ENCODE results near the gene ICAM1.

Gene ICAM1, protein sequence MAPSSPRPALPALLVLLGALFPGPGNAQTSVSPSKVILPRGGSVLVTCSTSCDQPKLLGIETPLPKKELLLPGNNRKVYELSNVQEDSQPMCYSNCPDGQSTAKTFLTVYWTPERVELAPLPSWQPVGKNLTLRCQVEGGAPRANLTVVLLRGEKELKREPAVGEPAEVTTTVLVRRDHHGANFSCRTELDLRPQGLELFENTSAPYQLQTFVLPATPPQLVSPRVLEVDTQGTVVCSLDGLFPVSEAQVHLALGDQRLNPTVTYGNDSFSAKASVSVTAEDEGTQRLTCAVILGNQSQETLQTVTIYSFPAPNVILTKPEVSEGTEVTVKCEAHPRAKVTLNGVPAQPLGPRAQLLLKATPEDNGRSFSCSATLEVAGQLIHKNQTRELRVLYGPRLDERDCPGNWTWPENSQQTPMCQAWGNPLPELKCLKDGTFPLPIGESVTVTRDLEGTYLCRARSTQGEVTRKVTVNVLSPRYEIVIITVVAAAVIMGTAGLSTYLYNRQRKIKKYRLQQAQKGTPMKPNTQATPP

DNA sequence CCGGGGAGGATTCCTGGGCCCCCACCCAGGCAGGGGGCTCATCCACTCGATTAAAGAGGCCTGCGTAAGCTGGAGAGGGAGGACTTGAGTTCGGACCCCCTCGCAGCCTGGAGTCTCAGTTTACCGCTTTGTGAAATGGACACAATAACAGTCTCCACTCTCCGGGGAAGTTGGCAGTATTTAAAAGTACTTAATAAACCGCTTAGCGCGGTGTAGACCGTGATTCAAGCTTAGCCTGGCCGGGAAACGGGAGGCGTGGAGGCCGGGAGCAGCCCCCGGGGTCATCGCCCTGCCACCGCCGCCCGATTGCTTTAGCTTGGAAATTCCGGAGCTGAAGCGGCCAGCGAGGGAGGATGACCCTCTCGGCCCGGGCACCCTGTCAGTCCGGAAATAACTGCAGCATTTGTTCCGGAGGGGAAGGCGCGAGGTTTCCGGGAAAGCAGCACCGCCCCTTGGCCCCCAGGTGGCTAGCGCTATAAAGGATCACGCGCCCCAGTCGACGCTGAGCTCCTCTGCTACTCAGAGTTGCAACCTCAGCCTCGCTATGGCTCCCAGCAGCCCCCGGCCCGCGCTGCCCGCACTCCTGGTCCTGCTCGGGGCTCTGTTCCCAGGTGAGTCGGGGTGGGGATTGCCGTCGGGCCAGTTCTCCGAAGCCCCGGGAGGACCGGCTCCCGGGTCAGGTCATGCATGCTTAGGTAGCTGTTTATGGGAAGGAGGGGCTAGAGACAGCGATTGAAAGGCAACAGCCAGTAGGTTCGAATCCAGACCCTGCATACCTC, at the start of gene ICAM1:
Gene ICAM1, plus strand, starts transcription at position 505 of the 779 bp plus-strand sequence. Its CDS starts 40 bp downstream, at position 545.
- Histone ChIP-seq H3K27ac (ENCODE audit: low read depth in 2 of 2, low read length in 2 of 2) (peak within 1 kb of the TSS; percentile 77 to 88), H3K4me1 (ENCODE audit: control insufficient read depth in 2 of 2, insufficient read depth in 2 of 2, low read length in 2 of 2) (peaks cover 14 to 26% of the 10 kb centered on the region in 2 donors), H3K27me3 (ENCODE audit: control insufficient read depth in 2 of 2, insufficient read depth in 2 of 2, low read length in 2 of 2) (peaks cover 5 to 11% of the 10 kb centered on the region in 2 donors)

DNA sequence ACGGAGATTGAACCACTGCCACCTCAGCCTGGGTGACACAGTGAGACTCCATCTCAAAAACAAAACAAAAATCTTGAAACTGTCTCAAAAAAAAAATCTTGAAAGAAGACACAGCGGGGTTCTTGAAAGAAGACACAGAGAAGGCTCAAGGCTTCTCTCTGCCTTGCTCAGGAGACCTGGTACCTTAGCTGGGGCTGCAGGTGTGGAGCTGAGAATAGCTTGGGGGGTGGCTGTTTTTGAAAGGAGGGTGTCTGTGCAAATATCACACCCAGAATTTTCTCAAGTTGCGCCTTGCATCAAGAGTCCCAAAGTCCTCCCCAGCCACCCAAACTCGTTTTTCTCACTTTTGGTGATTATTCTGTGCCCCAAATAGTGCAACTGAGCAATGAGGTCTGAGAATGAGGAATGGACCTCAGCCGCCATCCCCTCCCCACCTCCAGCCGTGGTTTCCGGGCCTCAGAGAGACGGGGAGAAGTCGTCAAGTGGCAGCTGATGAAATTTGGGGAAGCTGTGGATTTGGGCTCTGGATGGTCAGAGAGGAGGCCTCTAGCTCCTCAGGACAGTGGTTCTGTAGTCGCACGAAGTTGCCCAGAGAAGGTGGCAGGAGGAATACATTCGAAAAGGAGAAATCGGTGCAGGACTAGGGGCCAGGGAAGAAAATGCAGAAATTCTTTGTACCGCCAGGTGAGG, 48.6 kb upstream of the ICAM1 start:
- no peak overlapping the region for H3K4me3 ChIP-seq (ENCODE audit: low read length in 2 of 2)
- no peak overlapping the region for H3K9ac ChIP-seq (ENCODE audit: low read depth in 1 of 2, low read length in 2 of 2)
- H3K4me1 ChIP-seq (ENCODE audit: control insufficient read depth in 2 of 2, insufficient read depth in 2 of 2, low read length in 2 of 2) = no peaks in the 10 kb centered on the region
- peaks cover 0 to 6% of the 10 kb centered on the region in 2 donors for H3K36me3 ChIP-seq (ENCODE audit: control insufficient read depth in 2 of 2, insufficient read depth in 2 of 2, low read length in 2 of 2)
- no peaks in the 10 kb centered on the region for H3K27me3 ChIP-seq (ENCODE audit: control insufficient read depth in 2 of 2, insufficient read depth in 2 of 2, low read length in 2 of 2)
- H3K9me3 ChIP-seq (ENCODE audit: control insufficient read depth in 2 of 2, low read length in 2 of 2) = no peaks in the 10 kb centered on the region
- H3K27ac ChIP-seq (ENCODE audit: low read depth in 2 of 2, low read length in 2 of 2) = no peak overlapping the region

More for the DNA sequence above, at the start of gene ICAM1:
- peak within 1 kb of the TSS; percentile 56 to 73 for H3K4me3 ChIP-seq (ENCODE audit: low read length in 2 of 2)
- H3K9ac ChIP-seq (ENCODE audit: low read depth in 1 of 2, low read length in 2 of 2) = peak within 1 kb of the TSS; percentile 66 to 70
- H3K36me3 ChIP-seq (ENCODE audit: control insufficient read depth in 2 of 2, insufficient read depth in 2 of 2, low read length in 2 of 2) = peaks cover 0 to 9% of the 10 kb centered on the region in 2 donors
- no peaks in the 10 kb centered on the region for H3K9me3 ChIP-seq (ENCODE audit: control insufficient read depth in 2 of 2, low read length in 2 of 2)

DNA sequence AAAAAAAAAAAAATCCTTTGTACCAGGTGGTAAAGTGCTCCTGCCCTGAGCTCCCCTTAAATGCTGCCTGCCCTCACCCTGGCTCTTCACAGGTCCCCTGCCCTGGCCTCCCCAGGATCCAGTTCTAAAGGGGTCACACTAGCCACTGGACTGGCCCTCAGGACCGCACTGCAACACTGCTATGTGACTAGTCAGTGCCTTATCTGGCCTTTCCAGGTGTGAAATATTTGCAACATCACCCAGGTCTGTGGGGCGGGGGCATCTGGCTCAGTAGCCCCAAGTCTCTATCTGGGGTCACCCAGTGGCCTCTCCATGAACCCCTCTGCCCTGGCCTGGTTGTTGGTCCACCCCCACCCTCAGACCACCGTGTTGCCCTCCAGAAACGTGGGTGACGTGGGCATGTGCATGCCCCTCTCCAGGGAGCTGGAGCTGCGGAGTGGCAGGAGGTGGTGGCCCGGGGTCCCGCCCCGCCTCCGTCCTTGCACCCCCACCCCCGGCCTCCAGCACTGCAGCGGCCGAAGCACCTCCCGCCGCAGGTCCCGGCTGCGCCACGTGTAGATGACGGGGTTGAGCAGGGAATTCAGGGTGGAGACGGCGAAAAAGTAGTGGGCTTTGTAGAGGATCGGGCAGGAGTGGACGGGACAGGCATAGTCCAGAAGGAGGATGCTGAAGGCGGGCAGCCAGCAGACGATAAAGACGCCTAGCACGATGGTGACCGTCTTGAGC, 47.3 kb upstream of the ICAM1 start:
- Histone ChIP-seq H3K4me1 (ENCODE audit: control insufficient read depth in 2 of 2, insufficient read depth in 2 of 2, low read length in 2 of 2) (peaks cover 0 to 4% of the 10 kb centered on the region in 2 donors), H3K9me3 (ENCODE audit: control insufficient read depth in 2 of 2, low read length in 2 of 2) (no peaks in the 10 kb centered on the region), H3K36me3 (ENCODE audit: control insufficient read depth in 2 of 2, insufficient read depth in 2 of 2, low read length in 2 of 2) (peaks cover 0 to 6% of the 10 kb centered on the region in 2 donors), H3K27ac (ENCODE audit: low read depth in 2 of 2, low read length in 2 of 2) (no peak overlapping the region), H3K27me3 (ENCODE audit: control insufficient read depth in 2 of 2, insufficient read depth in 2 of 2, low read length in 2 of 2) (no peaks in the 10 kb centered on the region), H3K9ac (ENCODE audit: low read depth in 1 of 2, low read length in 2 of 2) (no peak overlapping the region), H3K4me3 (ENCODE audit: low read length in 2 of 2) (no peak overlapping the region)

DNA sequence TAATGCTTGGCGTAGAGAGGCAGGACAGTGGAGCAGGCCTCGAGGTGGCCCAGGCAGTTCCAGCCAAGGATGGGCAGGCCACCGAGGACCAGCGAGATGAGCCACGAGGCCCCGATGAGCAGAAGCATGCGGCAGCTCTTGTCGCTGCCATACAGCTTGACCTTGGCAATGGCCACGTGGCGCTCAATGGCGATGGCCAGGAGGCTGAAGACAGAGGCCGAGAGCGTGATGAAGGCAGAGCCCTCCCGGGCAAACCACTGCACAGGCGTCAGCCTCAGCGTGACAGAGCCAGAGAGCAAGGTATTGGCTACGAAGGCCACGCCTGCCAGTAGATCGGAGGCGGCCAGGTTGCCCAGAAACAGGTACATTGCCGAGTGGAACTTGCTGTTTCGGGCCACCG, 46.6 kb upstream of the ICAM1 start:
- Histone ChIP-seq H3K36me3 (ENCODE audit: control insufficient read depth in 2 of 2, insufficient read depth in 2 of 2, low read length in 2 of 2) (peaks cover 0 to 6% of the 10 kb centered on the region in 2 donors), H3K27me3 (ENCODE audit: control insufficient read depth in 2 of 2, insufficient read depth in 2 of 2, low read length in 2 of 2) (no peaks in the 10 kb centered on the region), H3K4me3 (ENCODE audit: low read length in 2 of 2) (no peak overlapping the region), H3K4me1 (ENCODE audit: control insufficient read depth in 2 of 2, insufficient read depth in 2 of 2, low read length in 2 of 2) (peaks cover 0 to 4% of the 10 kb centered on the region in 2 donors), H3K9ac (ENCODE audit: low read depth in 1 of 2, low read length in 2 of 2) (no peak overlapping the region), H3K27ac (ENCODE audit: low read depth in 2 of 2, low read length in 2 of 2) (no peak overlapping the region), H3K9me3 (ENCODE audit: control insufficient read depth in 2 of 2, low read length in 2 of 2) (no peaks in the 10 kb centered on the region)

DNA sequence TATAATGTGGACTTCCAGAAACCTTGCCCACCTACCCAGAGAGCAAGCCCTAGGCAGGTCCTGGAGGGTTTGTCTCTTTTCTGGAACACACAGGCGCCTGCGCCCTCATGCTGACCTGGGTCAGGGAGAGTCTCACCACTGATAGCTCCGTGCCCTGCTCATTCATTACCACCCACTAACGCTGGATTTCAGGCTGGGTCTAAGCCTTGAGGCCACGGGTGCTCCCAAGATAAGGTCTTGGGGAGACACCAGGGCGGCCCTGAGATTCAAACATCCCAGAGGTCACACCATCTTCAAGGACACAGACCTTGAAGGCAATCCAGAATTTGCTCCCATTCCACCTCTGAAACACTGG, 44.9 kb upstream of the ICAM1 start:
- Histone ChIP-seq H3K36me3 (ENCODE audit: control insufficient read depth in 2 of 2, insufficient read depth in 2 of 2, low read length in 2 of 2) (peaks cover 0 to 6% of the 10 kb centered on the region in 2 donors), H3K9me3 (ENCODE audit: control insufficient read depth in 2 of 2, low read length in 2 of 2) (no peaks in the 10 kb centered on the region), H3K4me1 (ENCODE audit: control insufficient read depth in 2 of 2, insufficient read depth in 2 of 2, low read length in 2 of 2) (peaks cover 6 to 7% of the 10 kb centered on the region in 2 donors), H3K4me3 (ENCODE audit: low read length in 2 of 2) (no peak overlapping the region), H3K27ac (ENCODE audit: low read depth in 2 of 2, low read length in 2 of 2) (peak overlapping the region; percentile 43 to 57), H3K27me3 (ENCODE audit: control insufficient read depth in 2 of 2, insufficient read depth in 2 of 2, low read length in 2 of 2) (no peaks in the 10 kb centered on the region), H3K9ac (ENCODE audit: low read depth in 1 of 2, low read length in 2 of 2) (no peak overlapping the region)

DNA sequence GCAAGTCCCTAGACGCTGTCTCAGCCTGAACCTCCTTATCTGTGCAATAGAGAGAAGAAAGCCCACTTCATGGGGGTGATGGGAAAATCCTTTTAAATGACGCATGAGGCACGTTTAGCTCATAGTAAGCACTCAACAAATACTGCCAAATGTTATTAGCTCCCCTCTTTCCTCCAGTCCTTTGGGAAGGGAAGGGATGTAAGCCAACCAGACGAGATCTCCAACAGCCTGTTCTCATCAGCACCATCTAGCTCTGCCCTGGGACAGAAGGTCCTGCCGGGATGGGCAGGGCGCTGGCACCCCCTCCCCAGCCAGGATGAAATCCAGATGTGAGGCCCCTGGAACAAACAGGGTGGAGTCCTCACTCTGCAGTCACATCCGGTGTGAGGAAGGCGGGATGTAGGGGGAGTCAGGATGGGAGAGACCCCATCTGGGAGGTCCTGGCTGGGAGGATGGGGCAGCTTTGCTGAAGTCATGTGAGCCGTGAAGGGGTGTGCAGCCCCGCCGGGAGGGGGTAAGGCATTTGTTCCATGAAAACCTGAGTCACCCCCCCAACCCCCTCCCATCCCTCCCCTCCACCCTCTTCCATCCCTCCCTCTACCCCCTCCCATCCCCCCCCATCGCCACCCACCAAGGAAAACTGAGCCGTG, 44.4 kb upstream of the ICAM1 start:
- Histone ChIP-seq H3K4me3 (ENCODE audit: low read length in 2 of 2) (no peak overlapping the region), H3K9me3 (ENCODE audit: control insufficient read depth in 2 of 2, low read length in 2 of 2) (no peaks in the 10 kb centered on the region), H3K9ac (ENCODE audit: low read depth in 1 of 2, low read length in 2 of 2) (no peak overlapping the region), H3K36me3 (ENCODE audit: control insufficient read depth in 2 of 2, insufficient read depth in 2 of 2, low read length in 2 of 2) (peaks cover 0 to 6% of the 10 kb centered on the region in 2 donors), H3K27ac (ENCODE audit: low read depth in 2 of 2, low read length in 2 of 2) (peak overlapping the region; percentile 57 to 66), H3K4me1 (ENCODE audit: control insufficient read depth in 2 of 2, insufficient read depth in 2 of 2, low read length in 2 of 2) (peaks cover 6 to 7% of the 10 kb centered on the region in 2 donors), H3K27me3 (ENCODE audit: control insufficient read depth in 2 of 2, insufficient read depth in 2 of 2, low read length in 2 of 2) (no peaks in the 10 kb centered on the region)

DNA sequence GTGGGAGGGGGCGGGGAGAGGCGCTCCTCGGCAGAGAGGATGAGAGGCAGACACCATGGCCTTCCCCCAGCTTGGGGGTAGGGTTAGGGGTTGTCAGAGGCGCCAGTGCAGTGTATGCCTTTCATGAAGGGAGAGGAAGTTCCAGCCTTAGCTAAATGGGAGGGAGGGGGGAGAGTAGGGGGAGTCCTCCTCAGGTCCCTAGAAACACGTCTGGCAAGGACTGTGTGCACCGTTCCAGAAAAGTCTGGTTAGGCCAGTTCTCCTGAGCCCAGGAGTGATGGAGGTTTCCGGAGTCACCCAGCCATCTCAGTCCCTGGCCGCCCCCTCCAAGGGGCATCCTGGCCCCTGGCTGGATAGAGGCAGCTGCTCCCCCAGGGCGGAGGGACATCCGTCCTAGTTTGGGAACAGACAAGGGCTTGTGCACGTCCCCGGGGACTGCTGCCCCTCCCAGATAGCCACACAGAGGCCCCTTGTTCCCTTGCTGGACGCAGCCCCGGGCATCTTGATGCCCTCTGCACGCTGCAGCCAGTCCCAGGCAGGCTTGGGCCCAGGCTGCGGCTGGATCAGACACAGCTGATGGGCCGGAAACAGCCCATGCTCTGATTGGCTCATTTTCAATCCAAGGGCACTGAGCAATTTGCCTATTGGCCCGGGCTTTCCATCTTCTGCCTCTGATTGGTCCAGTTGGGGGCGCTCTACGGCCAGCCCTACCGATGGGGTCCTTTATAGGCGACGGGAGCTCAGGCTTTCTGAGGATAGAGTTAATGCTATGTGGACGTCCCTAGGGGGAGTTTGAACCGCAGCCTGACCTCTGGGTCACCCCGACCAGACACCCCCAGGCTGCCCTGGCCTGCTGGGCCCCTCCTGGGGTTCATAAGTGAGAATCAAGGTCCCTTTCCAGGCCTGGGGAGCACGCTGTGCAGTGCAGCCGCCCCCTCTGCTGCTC, 43.6 kb upstream of the ICAM1 start:
- no peaks in the 10 kb centered on the region for H3K9me3 ChIP-seq (ENCODE audit: control insufficient read depth in 2 of 2, low read length in 2 of 2)
- peak overlapping the region in 1 of 2 donors; percentile 18 for H3K9ac ChIP-seq (ENCODE audit: low read depth in 1 of 2, low read length in 2 of 2)
- H3K4me3 ChIP-seq (ENCODE audit: low read length in 2 of 2) = peak overlapping the region in 1 of 2 donors; percentile 26
- H3K4me1 ChIP-seq (ENCODE audit: control insufficient read depth in 2 of 2, insufficient read depth in 2 of 2, low read length in 2 of 2) = peaks cover 6 to 7% of the 10 kb centered on the region in 2 donors
- peak overlapping the region; percentile 66 to 76 for H3K27ac ChIP-seq (ENCODE audit: low read depth in 2 of 2, low read length in 2 of 2)
- H3K27me3 ChIP-seq (ENCODE audit: control insufficient read depth in 2 of 2, insufficient read depth in 2 of 2, low read length in 2 of 2) = no peaks in the 10 kb centered on the region
- H3K36me3 ChIP-seq (ENCODE audit: control insufficient read depth in 2 of 2, insufficient read depth in 2 of 2, low read length in 2 of 2) = peaks cover 0 to 6% of the 10 kb centered on the region in 2 donors

DNA sequence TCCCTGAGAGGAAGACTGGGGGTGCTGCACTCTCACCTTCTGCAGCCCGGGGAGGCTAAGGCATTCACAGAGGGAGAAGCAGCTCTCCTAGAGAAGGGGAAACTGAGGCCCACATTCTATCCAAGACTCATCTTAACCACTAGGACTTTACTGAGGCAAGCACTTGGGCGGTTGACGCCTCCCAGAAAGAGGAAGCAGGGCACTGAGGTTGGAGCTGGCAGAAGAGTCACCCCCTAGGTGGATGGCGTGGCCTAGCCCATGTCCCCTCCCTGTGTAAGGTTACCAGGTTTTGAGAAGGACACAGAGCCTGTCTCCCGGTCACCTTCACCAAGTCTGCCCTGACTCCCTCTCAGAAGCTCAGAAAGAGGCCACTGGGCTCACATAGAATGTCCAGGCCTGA, 42.5 kb upstream of the ICAM1 start:
- Histone ChIP-seq H3K27me3 (ENCODE audit: control insufficient read depth in 2 of 2, insufficient read depth in 2 of 2, low read length in 2 of 2) (no peaks in the 10 kb centered on the region), H3K27ac (ENCODE audit: low read depth in 2 of 2, low read length in 2 of 2) (peak overlapping the region; percentile 27 to 43), H3K9me3 (ENCODE audit: control insufficient read depth in 2 of 2, low read length in 2 of 2) (no peaks in the 10 kb centered on the region), H3K36me3 (ENCODE audit: control insufficient read depth in 2 of 2, insufficient read depth in 2 of 2, low read length in 2 of 2) (peaks cover 0 to 6% of the 10 kb centered on the region in 2 donors), H3K4me3 (ENCODE audit: low read length in 2 of 2) (no peak overlapping the region), H3K4me1 (ENCODE audit: control insufficient read depth in 2 of 2, insufficient read depth in 2 of 2, low read length in 2 of 2) (peaks cover 6 to 7% of the 10 kb centered on the region in 2 donors), H3K9ac (ENCODE audit: low read depth in 1 of 2, low read length in 2 of 2) (peak overlapping the region in 1 of 2 donors; percentile 14)

All from mucosa of rectum (tissue), 2 donors.